PC-9 (cell line): ENCODE data around the gene ABCB9. TPM values are rescaled to one million over a fixed set of nuclear protein-coding genes. Genes with fewer than 3 reads are reported as not detected.

ENCODE experiments used
- BruUV-seq: library from RNA; stranded (reverse); fragments of 400-500 nt; replicated peaks from 2 replicates; lab custom pipeline; 2021; lab: Mats Ljungman, UMichigan
- CTCF ChIA-PET: fragments of 300-600 bp; sonication (Branson Sonifier 250); formaldehyde crosslinking; loops from one replicate; lab custom pipeline; 2022; ENCODE audit warnings: antibody characterized with exemption; lab: Charles Lee
- POLR2A ChIA-PET: fragments of 300-600 bp; sonication (Branson Sonifier 250); formaldehyde crosslinking; loops from one replicate; lab custom pipeline; 2022; ENCODE audit warnings: antibody characterized with exemption; ENCODE audit not compliant: unreplicated experiment; lab: Charles Lee
- DNase-seq, 2 experiments: peaks; one replicate each; pipeline versions ENCODE4 v3.0.0 to v3.0.0-alpha.2; 2015 to 2022; ENCODE audit warnings: mixed read lengths in 1 of 2
- H2AFZ ChIP-seq: fragments of 200-600 bp; sonication (generic); 2 replicates; pipeline ENCODE4 v1.8.1; 2017; ENCODE audit warnings: antibody characterized with exemption
- H3F3A ChIP-seq: fragments of 200-600 bp; sonication (generic); 2 replicates; pipeline ENCODE4 v1.8.1; 2017; ENCODE audit warnings: antibody characterized with exemption, mild to moderate bottlenecking, low read depth; ENCODE audit not compliant: insufficient read depth
- H3K27ac ChIP-seq: fragments of 200-600 bp; sonication (generic); 2 replicates; pipeline ENCODE4 v1.6.1; 2016; ENCODE audit warnings: mixed run types
- H3K27me3 ChIP-seq: fragments of 200-600 bp; sonication (generic); 2 replicates; pipeline ENCODE4 v1.6.1; 2016; ENCODE audit warnings: low read depth, mixed run types; ENCODE audit not compliant: insufficient read depth
- H3K36me3 ChIP-seq: fragments of 200-600 bp; sonication (generic); 2 replicates; pipeline ENCODE4 v1.6.1; 2016; ENCODE audit warnings: low read depth, mixed run types
- H3K4me1 ChIP-seq: fragments of 200-600 bp; sonication (generic); replicated peaks from 2 replicates; pipeline ENCODE4 v1.6.1; 2016; ENCODE audit warnings: mixed run types; ENCODE audit not compliant: insufficient read depth
- H3K4me2 ChIP-seq: fragments of 200-600 bp; sonication (generic); 2 replicates; pipeline ENCODE4 v1.6.1; 2017; ENCODE audit warnings: mixed run types
- H3K4me3 ChIP-seq: fragments of 200-600 bp; sonication (generic); 2 replicates; pipeline ENCODE4 v1.6.1; 2016; ENCODE audit warnings: mixed run types
- H3K79me2 ChIP-seq: fragments of 200-600 bp; sonication (generic); 2 replicates; pipeline ENCODE4 v1.6.1; 2017; ENCODE audit warnings: low read depth, mixed run types
- H3K9me2 ChIP-seq: fragments of 200-600 bp; sonication (generic); 2 replicates; pipeline ENCODE4 v1.8.1; 2017; ENCODE audit warnings: mild to moderate bottlenecking; ENCODE audit not compliant: insufficient read depth
- H3K9me3 ChIP-seq: fragments of 200-600 bp; sonication (generic); 2 replicates; pipeline ENCODE4 v1.8.1; 2016; ENCODE audit warnings: low read depth; ENCODE audit not compliant: insufficient read depth
- H4K20me1 ChIP-seq: fragments of 200-600 bp; sonication (generic); 2 replicates; pipeline ENCODE4 v1.8.1; 2017; ENCODE audit not compliant: insufficient read depth
- CTCF ChIP-seq: fragments of 200-600 bp; sonication (generic); conservative IDR thresholded peaks from 2 replicates; pipeline ENCODE4 v1.6.1; 2017; ENCODE audit warnings: mixed run types, antibody characterized with exemption, mild to moderate bottlenecking, moderate library complexity
- EZH2 ChIP-seq: fragments of 200-600 bp; sonication (generic); IDR thresholded peaks from 2 replicates; pipeline ENCODE4 v1.8.0; 2017; ENCODE audit warnings: antibody characterized with exemption, low read depth
- intact Hi-C: fragments of 100-400 bp; cut with micrococcal nuclease; formaldehyde crosslinking; loops from one replicate; pipeline ENCODE4 v1.10.0; 2022; ENCODE audit not compliant: unreplicated experiment
- total RNA-seq: library from RNA; stranded (reverse); gene quantifications from 2 replicates; pipeline ENCODE4 v1.2.3, GENCODE V29; 2021

The ABCB9 gene
- total RNA-seq, 1 experiment from 2014 or later, result 13.0 TPM

DNA sequence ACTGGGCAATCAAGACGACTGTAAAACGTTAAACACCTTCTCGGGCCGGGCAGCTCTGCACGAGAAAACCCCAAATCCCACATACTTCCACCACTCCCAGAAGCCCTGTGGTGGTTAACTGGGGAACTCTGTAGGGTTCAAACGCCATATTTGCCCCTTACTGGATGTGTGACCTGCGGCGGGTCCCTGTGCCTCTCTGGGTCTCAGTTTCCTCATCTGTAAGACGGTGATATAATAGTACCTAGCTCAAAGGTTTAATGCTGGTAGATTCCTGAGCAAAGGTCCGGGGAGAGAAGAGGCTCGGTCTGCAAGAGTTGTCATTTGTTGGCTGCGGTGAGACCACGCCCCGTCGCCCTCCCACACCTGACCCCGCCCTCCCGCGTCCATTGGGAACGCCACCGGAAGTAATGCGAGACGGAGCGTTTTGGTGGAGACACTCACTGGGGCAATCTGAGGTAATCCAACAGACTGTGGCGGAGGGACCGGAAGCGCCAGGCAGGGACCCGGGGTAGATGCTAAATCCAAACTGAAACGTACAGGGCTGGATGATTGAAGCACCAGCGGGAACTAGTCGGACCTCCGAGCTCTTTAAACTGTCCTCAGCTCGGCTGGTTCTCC, 8.1 kb upstream of the ABCB9 start:
- peak overlapping the region; percentile 100 for H3K4me2 ChIP-seq
- H3K4me3 ChIP-seq, result peak overlapping the region; percentile 94
- no peaks in the 10 kb centered on the region for H3K9me2 ChIP-seq
- no peaks in the 10 kb centered on the region for H3K36me3 ChIP-seq
- H2AFZ ChIP-seq, result peak overlapping the region; percentile 100
- no peaks in the 10 kb centered on the region for H3K9me3 ChIP-seq
- H3F3A ChIP-seq, result peaks cover 7% of the 10 kb centered on the region; the same call in 1 of the 2 replicates
- intact Hi-C loops, result loop anchor here (2.0 to 10.0 kb wide), 2 partner anchors 258 to 630 kb away; partner anchors contain the start of genes DDX55, MPHOSPH9 and MTRFR
- H3K79me2 ChIP-seq, result peaks cover 16% of the 10 kb centered on the region
- peaks cover 9% of the 10 kb centered on the region; the same call in 1 of the 2 replicates for H3K4me1 ChIP-seq
- H4K20me1 ChIP-seq, result no peaks in the 10 kb centered on the region
- DNase-seq, result peak; percentile 90 to 98
- H3K27me3 ChIP-seq, result no peaks in the 10 kb centered on the region
- no peak for TF ChIP-seq EZH2
- no peak for TF ChIP-seq CTCF
- POLR2A ChIA-PET, result interaction anchor here (0.6 to 1.0 kb wide), 6 partner anchors 63 to 276 kb away, joined by 3 to 10 read pairs (median 6); partner anchors contain the start of genes MPHOSPH9 and MTRFR
- CTCF ChIA-PET, result interaction anchor here (0.6 to 1.0 kb wide), 3 partner anchors 199 to 878 kb away, joined by 4 to 5 read pairs (median 4); no protein-coding TSS in a partner anchor
- peak overlapping the region; percentile 77 for H3K27ac ChIP-seq
- BruUV-seq, result TSS peak; percentile 76

- no peak overlapping the region for H2AFZ ChIP-seq
- BruUV-seq, result no TSS peak
- TF ChIP-seq CTCF, result no peak
- TF ChIP-seq EZH2, result no peak
- no peaks in the 10 kb centered on the region for H4K20me1 ChIP-seq
- intact Hi-C loops, result loop anchor here (5.0 to 10.0 kb wide), 2 partner anchors 192 to 635 kb away; partner anchors contain the start of gene DDX55
- peaks cover 5% of the 10 kb centered on the region for H3K4me1 ChIP-seq
- no peaks in the 10 kb centered on the region for H3K79me2 ChIP-seq
- POLR2A ChIA-PET, result interaction anchor here (0.6 to 0.7 kb wide), 2 partner anchors 13 to 269 kb away, joined by 3 to 6 read pairs; no protein-coding TSS in a partner anchor
- no peak for DNase-seq
- H3K36me3 ChIP-seq, result no peaks in the 10 kb centered on the region
- CTCF ChIA-PET, result interaction anchor here (0.6 to 0.7 kb wide), 2 partner anchors 179 to 276 kb away, joined by 3 to 7 read pairs; no protein-coding TSS in a partner anchor
- H3K4me2 ChIP-seq, result no peak overlapping the region
- H3K27me3 ChIP-seq, result no peaks in the 10 kb centered on the region
- no peaks in the 10 kb centered on the region for H3K9me2 ChIP-seq
- peaks cover 12% of the 10 kb centered on the region for H3F3A ChIP-seq
- H3K4me3 ChIP-seq, result no peak overlapping the region
- H3K9me3 ChIP-seq, result no peaks in the 10 kb centered on the region
- no peak overlapping the region for H3K27ac ChIP-seq
Measured at GRCh38 chr12:122969676-122970075, 3.4 kb upstream of the ABCB9 start.

DNA sequence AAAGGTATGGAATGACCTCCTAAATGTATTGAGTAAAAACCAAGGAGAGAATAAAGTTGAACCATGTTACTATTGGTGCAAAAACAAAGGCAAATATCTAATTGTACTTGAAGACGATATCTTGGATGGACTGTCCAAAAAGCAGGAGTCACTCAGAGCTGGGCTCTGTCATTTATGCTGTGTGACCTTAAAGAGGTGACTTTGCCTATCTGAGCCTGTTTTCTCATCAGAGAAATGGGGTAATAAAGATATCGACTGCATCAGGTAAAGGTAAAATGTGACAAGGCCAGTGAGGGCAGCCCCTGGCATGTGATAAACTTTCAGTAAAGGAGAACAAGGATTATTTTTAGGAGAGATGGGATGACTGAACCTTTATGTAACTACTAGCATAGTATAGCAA, 1.8 kb upstream of the ABCB9 start:
- no peaks in the 10 kb centered on the region for H3K27me3 ChIP-seq
- H3K4me1 ChIP-seq, result peaks cover 5% of the 10 kb centered on the region
- no peaks in the 10 kb centered on the region for H3K36me3 ChIP-seq
- no peak for DNase-seq
- no peak overlapping the region for H3K4me2 ChIP-seq
- intact Hi-C loops, result loop anchor here (5.0 kb wide), 1 partner anchor 191 kb away; no protein-coding TSS in a partner anchor
- no peak overlapping the region for H3K27ac ChIP-seq
- CTCF ChIA-PET, result no interaction called here
- no peak overlapping the region for H3K4me3 ChIP-seq
- POLR2A ChIA-PET, result no interaction called here
- no peak overlapping the region for H2AFZ ChIP-seq
- no peaks in the 10 kb centered on the region for H3K79me2 ChIP-seq
- H3F3A ChIP-seq, result peaks cover 5% of the 10 kb centered on the region
- no peaks in the 10 kb centered on the region for H3K9me3 ChIP-seq
- BruUV-seq, result no TSS peak
- no peaks in the 10 kb centered on the region for H3K9me2 ChIP-seq
- no peaks in the 10 kb centered on the region for H4K20me1 ChIP-seq
- TF ChIP-seq CTCF (no peak), EZH2 (no peak)
